Measurements from ENCODE around the gene GPHN. TPM values are rescaled to one million over a fixed set of nuclear protein-coding genes. Genes with fewer than 3 reads are reported as not detected.

The GPHN gene
- total and polyA plus RNA-seq, 2 donors (not counting 3 experiments of a cell fraction or from before 2014, with no cell fraction given) = 5.1 to 23.2 TPM

GRCh38 chr14:66745078-66745477 is 237.1 kb downstream of the GPHN start:
- H3K4me3 ChIP-seq (replicated peaks in 1 of 3; ENCODE audit: insufficient read depth in 1 of 3, low read depth in 1 of 3, low read length in 3 of 3) = no peak overlapping the region
- H4K20me1 ChIP-seq (replicated peaks; ENCODE audit: control insufficient read depth, extremely low read depth, insufficient read depth, low read length) = no peaks in the 10 kb centered on the region
- H3K27ac ChIP-seq (ENCODE audit: insufficient read depth, low read depth, low read length) = no peak overlapping the region
- H3K79me2 ChIP-seq (ENCODE audit: control insufficient read depth, insufficient read depth, low read length) = no peaks in the 10 kb centered on the region
- BruUV-seq (replicated peaks) = no TSS peak
- no peaks in the 10 kb centered on the region for H3K9me3 ChIP-seq (replicated peaks; ENCODE audit: control insufficient read depth, insufficient read depth, low read length)
- DNase-seq (ENCODE audit: low read depth, low spot score) = no peak
- H3K9ac ChIP-seq (replicated peaks; ENCODE audit: extremely low read depth, insufficient read depth, low read length) = no peak overlapping the region
- H3K4me2 ChIP-seq (ENCODE audit: insufficient read depth, low read length) = no peak overlapping the region
- no peaks in the 10 kb centered on the region for H3K9me1 ChIP-seq (replicated peaks; ENCODE audit: control insufficient read depth, extremely low read depth, insufficient read depth, low read length)
- intact Hi-C loops (cut with micrococcal nuclease) (loop anchor here (5.0 kb wide), 1 partner anchor 248 kb away; no protein-coding TSS in a partner anchor), dilution Hi-C loops (cut with MboI; ENCODE audit: extremely low pct_ligation_motif_present, low sequenced_read_pairs) (no loop called here)
- no peak overlapping the region for H2AFZ ChIP-seq (ENCODE audit: low read depth, low read length)
- H3K4me1 ChIP-seq (ENCODE audit: control insufficient read depth, extremely low read depth, insufficient read depth, low read length) = no peaks in the 10 kb centered on the region
- no peak for FAIRE-seq
- CTCF ChIA-PET = interaction anchor here (1.2 kb wide), 1 partner anchor 10 kb away, joined by 4 read pairs; no protein-coding TSS in a partner anchor
- no peaks in the 10 kb centered on the region for H3K36me3 ChIP-seq (ENCODE audit: control insufficient read depth in 2 of 2, extremely low read depth in 1 of 2, insufficient read depth in 2 of 2, low read length in 2 of 2)
- H3K27me3 ChIP-seq (ENCODE audit: control insufficient read depth in 2 of 2, insufficient read depth in 2 of 2, low read length in 2 of 2) = no peaks in the 10 kb centered on the region
- TF ChIP-seq MYC (IDR thresholded peaks at IDR 0.05; ENCODE audit: low read depth, low read length) = no peak
- no peak for TF ChIP-seq POLR2A (IDR thresholded peaks at IDR 0.05; ENCODE audit: low read depth, low read length)
- TF ChIP-seq MAX (IDR thresholded peaks at IDR 0.05; ENCODE audit: insufficient read depth, insufficient read length) = no peak
- no peak for TF ChIP-seq CTCF (IDR thresholded peaks at IDR 0.05; ENCODE audit: extremely low read depth in 1 of 2, insufficient read depth in 1 of 2, low read depth in 1 of 2, low read length in 2 of 2)
- no peak for TF ChIP-seq FOS (IDR thresholded peaks at IDR 0.05; ENCODE audit: borderline replicate concordance, insufficient read depth, low read length)
- TF ChIP-seq JUN (IDR thresholded peaks at IDR 0.05; ENCODE audit: borderline replicate concordance, insufficient read depth, insufficient read length, low read depth) = no peak
- no peak for TF ChIP-seq POLR2AphosphoS5 (IDR thresholded peaks at IDR 0.05; ENCODE audit: insufficient read depth, low read depth, low read length)
- no peak for TF ChIP-seq EZH2 (IDR thresholded peaks at IDR 0.05; ENCODE audit: borderline replicate concordance, low read depth, low read length, severe bottlenecking)
- no peak for TF ChIP-seq GATA2 (IDR thresholded peaks at IDR 0.05; ENCODE audit: insufficient read depth, insufficient read length, low read depth, low read length)
- POLR2A ChIA-PET = no interaction called here
